Ovary (tissue), 3 donors: ENCODE data around the gene HIVEP3.

Experiments used
- POLR2A ChIP-seq: fragments of 450-650 bp; IDR thresholded peaks from one replicate; pipeline ENCODE4 v1.6.1; 2017; ENCODE audit warnings: antibody characterized with exemption, mild to moderate bottlenecking, moderate library complexity
- TF ChIP-seq, protein P1 (sequence below), 3 donors: fragments of 450-650 bp in 2 of 3; fragments of 200-600 bp in 1 of 3; IDR thresholded peaks; one replicate each; pipeline versions ENCODE4 v1.5.1 to v1.8.0; 2016 to 2022; ENCODE audit warnings: antibody characterized with exemption in 3 of 3, mild to moderate bottlenecking in 1 of 3
- donor health status: DM: no; HTN: no; CAD: no.

DNA sequence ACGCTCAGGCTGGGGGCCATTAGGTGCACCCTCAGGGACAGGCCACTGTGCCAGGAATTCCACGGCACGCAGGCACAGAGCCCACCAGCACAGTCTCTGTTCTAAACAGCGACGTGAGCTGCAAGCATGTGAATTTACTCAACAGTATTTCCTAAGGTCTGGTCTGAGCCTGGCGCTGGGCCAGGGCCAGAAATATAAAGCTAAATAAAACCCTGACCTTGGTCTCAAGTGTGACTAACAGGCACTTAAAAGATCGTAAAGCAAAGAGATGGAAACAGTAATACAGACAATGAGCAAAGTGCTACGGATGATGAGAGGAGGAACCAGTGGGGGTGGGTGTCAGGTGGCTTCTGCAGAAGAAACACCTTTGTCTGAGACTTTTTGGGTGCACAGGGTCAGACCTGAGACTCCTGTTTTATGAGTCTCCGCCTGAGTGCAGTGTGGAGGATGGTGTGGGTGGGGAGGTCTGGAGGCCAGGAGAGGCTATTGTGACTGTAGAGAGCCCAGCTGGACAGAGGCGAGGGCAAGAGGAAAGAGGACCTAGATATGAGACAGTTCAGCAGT, 380.9 kb downstream of the HIVEP3 start:
- TF ChIP-seq, protein P1, sequence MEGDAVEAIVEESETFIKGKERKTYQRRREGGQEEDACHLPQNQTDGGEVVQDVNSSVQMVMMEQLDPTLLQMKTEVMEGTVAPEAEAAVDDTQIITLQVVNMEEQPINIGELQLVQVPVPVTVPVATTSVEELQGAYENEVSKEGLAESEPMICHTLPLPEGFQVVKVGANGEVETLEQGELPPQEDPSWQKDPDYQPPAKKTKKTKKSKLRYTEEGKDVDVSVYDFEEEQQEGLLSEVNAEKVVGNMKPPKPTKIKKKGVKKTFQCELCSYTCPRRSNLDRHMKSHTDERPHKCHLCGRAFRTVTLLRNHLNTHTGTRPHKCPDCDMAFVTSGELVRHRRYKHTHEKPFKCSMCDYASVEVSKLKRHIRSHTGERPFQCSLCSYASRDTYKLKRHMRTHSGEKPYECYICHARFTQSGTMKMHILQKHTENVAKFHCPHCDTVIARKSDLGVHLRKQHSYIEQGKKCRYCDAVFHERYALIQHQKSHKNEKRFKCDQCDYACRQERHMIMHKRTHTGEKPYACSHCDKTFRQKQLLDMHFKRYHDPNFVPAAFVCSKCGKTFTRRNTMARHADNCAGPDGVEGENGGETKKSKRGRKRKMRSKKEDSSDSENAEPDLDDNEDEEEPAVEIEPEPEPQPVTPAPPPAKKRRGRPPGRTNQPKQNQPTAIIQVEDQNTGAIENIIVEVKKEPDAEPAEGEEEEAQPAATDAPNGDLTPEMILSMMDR (IDR thresholded peaks at IDR 0.05): no peak
- TF ChIP-seq POLR2A: no peak
